Spleen (tissue), 11 donors: ENCODE data around the gene IFITM10. TPM values are rescaled to one million over a fixed set of nuclear protein-coding genes. Genes with fewer than 3 reads are reported as not detected.

ENCODE experiments used
- DNase-seq: peaks from one replicate; pipeline ENCODE4 v3.0.0-alpha.2; 2020
- H3K27ac ChIP-seq, 8 donors: fragments of 200-600 bp; sonication (generic) in 7 of 8; 1 replicate in 4 of 8; 2 replicates in 4 of 8; pipeline versions ENCODE4 v1.5.0 to v1.8.0; 2016 to 2021; ENCODE audit warnings: inconsistent platforms in 4 of 8, mild to moderate bottlenecking in 4 of 8, moderate library complexity in 1 of 8
- H3K27me3 ChIP-seq, 7 donors: fragments of 200-600 bp; sonication (generic) in 6 of 7; replicated peaks in 1 of 7; 1 replicate in 4 of 7; 2 replicates in 3 of 7; pipeline versions ENCODE4 v1.5.0 to v1.8.0; 2016 to 2021; ENCODE audit warnings: inconsistent platforms in 3 of 7, mild to moderate bottlenecking in 1 of 7
- H3K36me3 ChIP-seq, 6 donors: fragments of 200-600 bp; sonication (generic) in 5 of 6; 1 replicate in 4 of 6; 2 replicates in 2 of 6; pipeline versions ENCODE4 v1.5.0 to v1.8.0; 2016 to 2021; ENCODE audit warnings: inconsistent platforms in 2 of 6
- H3K4me1 ChIP-seq, 6 donors: fragments of 200-600 bp; sonication (generic) in 5 of 6; 1 replicate in 3 of 6; 2 replicates in 3 of 6; pipeline versions ENCODE4 v1.5.0 to v1.8.0; 2016 to 2021; ENCODE audit warnings: inconsistent platforms in 3 of 6
- H3K4me3 ChIP-seq, 8 donors: fragments of 200-600 bp; sonication (generic) in 7 of 8; 1 replicate in 4 of 8; 2 replicates in 4 of 8; pipeline versions ENCODE4 v1.5.0 to v1.8.0; 2016 to 2021; ENCODE audit warnings: inconsistent platforms in 4 of 8, mild to moderate bottlenecking in 4 of 8, moderate library complexity in 2 of 8
- H3K9me3 ChIP-seq, 8 donors: fragments of 200-600 bp; sonication (generic) in 7 of 8; 1 replicate in 4 of 8; 2 replicates in 4 of 8; pipeline versions ENCODE4 v1.5.0 to v1.8.0; 2016 to 2021; ENCODE audit warnings: inconsistent platforms in 4 of 8
- CTCF ChIP-seq, 11 experiments: fragments of 200-600 bp in 7 of 11; fragments of 450-650 bp in 4 of 11; sonication (generic) in 4 of 11; IDR thresholded peaks in 8 of 11; conservative IDR thresholded peaks in 3 of 11; 1 replicate in 7 of 11; 2 replicates in 4 of 11; pipeline versions ENCODE4 v1.4.0 to v1.8.0; 2016 to 2021; ENCODE audit warnings: antibody characterized with exemption in 11 of 11, inconsistent platforms in 4 of 11, mild to moderate bottlenecking in 1 of 11
- POLR2A ChIP-seq, 3 donors: fragments of 450-650 bp; IDR thresholded peaks; one replicate each; pipeline ENCODE4 v1.5.1; 2017; ENCODE audit warnings: antibody characterized with exemption in 3 of 3, mild to moderate bottlenecking in 1 of 3
- POLR2AphosphoS5 ChIP-seq, 3 donors: sonication (generic); formaldehyde crosslinking; IDR thresholded peaks; one replicate each; pipeline ENCODE4 v1.5.1; 2017; ENCODE audit warnings: antibody characterized with exemption in 3 of 3
- WGBS, 5 donors: extraction: QIAGEN DNeasy Blood & Tissue Kit in 3 of 5; methylation state at CpG; one replicate each; pipeline versions ENCODE4 v1.1.5 to v1.1.7; 2013 to 2018; 5-methylcytosine and 5-hydroxymethylcytosine counted together
- intact Hi-C: fragments of 100-400 bp; cut with DNase I; formaldehyde crosslinking; loops from one replicate; pipeline ENCODE4 v1.15.0; 2023; ENCODE audit warnings: low total_unique reads
- polyA plus RNA-seq, 3 donors: library from polyadenylated mRNA; stranded (reverse); fragments of 200-250 nt; gene quantifications; one replicate each; pipeline ENCODE4 v1.2.1, GENCODE V29; 2013
- total RNA-seq, 7 donors: library from RNA; depleted of rRNA in 3 of 7; stranded (reverse); fragments of >200 nt in 3 of 7; fragmentation: NEBNext Ultra II Directional in 4 of 7; extraction: Animal tissue kit (Norgen Biotek cat#: 25700) in 4 of 7; gene quantifications; one replicate each; pipeline versions ENCODE4 v1.1.0 to v1.2.1, GENCODE V29; 2016 to 2021
- donor health status: healthy with polysubstance abuse.
- donor health status: DM: no; HTN: no; CAD: no; lungs with moderate emphysema.
- donor health status: DM: no; HTN: no; CAD: no.
- donor health status: Bipolar disorder and iron deficiency.
- donor health status: healthy.
- donor health status: DM: no; HTN: no; CAD: no.
- donor health status: DM: yes; HTN: yes; CAD: no.

Gene IFITM10
- total and polyA plus RNA-seq, 10 donors: 0.80 to 41.6 (median 7.3) TPM

GRCh38 chr11:1744137-1744886 is 6.1 kb downstream of the IFITM10 start:
- peak overlapping the region in 5 of 8 donors; percentile 8 to 55 (median 41) for H3K27ac ChIP-seq
- 62 to 79% (median 75%) methylated on average over 22 to 23 of the region's 23 CpGs for WGBS, 5 donors
- peak; percentile 80 for DNase-seq
- H3K4me1 ChIP-seq: peaks cover 10 to 56% (median 43%) of the 10 kb centered on the region in 6 donors
- TF ChIP-seq POLR2AphosphoS5 (IDR thresholded peaks at IDR 0.05): peak in 1 of 3 donors; percentile 2
- TF ChIP-seq CTCF (IDR thresholded peaks at IDR 0.05 in 8 of 11, conservative IDR thresholded peaks at IDR 0.05 in 3 of 11): no peak
- TF ChIP-seq POLR2A (IDR thresholded peaks at IDR 0.05): no peak
- intact Hi-C loops: no loop called here
- peaks cover 0 to 18% (median 0%) of the 10 kb centered on the region in 6 donors for H3K36me3 ChIP-seq
- H3K9me3 ChIP-seq: no peaks in the 10 kb centered on the region
- peaks cover 0 to 16% (median 11%) of the 10 kb centered on the region in 7 donors for H3K27me3 ChIP-seq
- H3K4me3 ChIP-seq: no peak overlapping the region

GRCh38 chr11:1743585-1744136 is 6.7 kb downstream of the IFITM10 start:
- peak; percentile 44 for DNase-seq
- 84 to 91% (median 86%) methylated on average over 10 of the region's 10 CpGs for WGBS, 5 donors

GRCh38 chr11:1742869-1743584 is 7.4 kb downstream of the IFITM10 start:
- WGBS, 5 donors: 86 to 94% (median 92%) methylated on average over 3 of the region's 3 CpGs
- peaks cover 0 to 17% (median 0%) of the 10 kb centered on the region in 6 donors for H3K36me3 ChIP-seq
- no peak overlapping the region for H3K27ac ChIP-seq
- TF ChIP-seq POLR2AphosphoS5 (IDR thresholded peaks at IDR 0.05) (no peak), POLR2A (IDR thresholded peaks at IDR 0.05) (no peak), CTCF (IDR thresholded peaks at IDR 0.05 in 8 of 11, conservative IDR thresholded peaks at IDR 0.05 in 3 of 11) (no peak)
- H3K9me3 ChIP-seq: peaks cover 0 to 3% (median 0%) of the 10 kb centered on the region in 8 donors
- H3K27me3 ChIP-seq: peaks cover 0 to 4% (median 0%) of the 10 kb centered on the region in 7 donors
- DNase-seq: no peak
- intact Hi-C loops: no loop called here
- H3K4me3 ChIP-seq: no peak overlapping the region
- H3K4me1 ChIP-seq: peaks cover 10 to 43% (median 32%) of the 10 kb centered on the region in 6 donors

More at GRCh38 chr11:1743585-1744136, 6.7 kb downstream of the IFITM10 start:
- H3K9me3 ChIP-seq: no peaks in the 10 kb centered on the region
- H3K27me3 ChIP-seq: peaks cover 0 to 10% (median 4%) of the 10 kb centered on the region in 7 donors
- H3K4me3 ChIP-seq: no peak overlapping the region
- intact Hi-C loops: no loop called here
- H3K4me1 ChIP-seq: peaks cover 10 to 49% (median 37%) of the 10 kb centered on the region in 6 donors
- H3K27ac ChIP-seq: peak overlapping the region in 1 of 8 donors; percentile 55
- TF ChIP-seq CTCF (IDR thresholded peaks at IDR 0.05 in 8 of 11, conservative IDR thresholded peaks at IDR 0.05 in 3 of 11) (no peak), POLR2AphosphoS5 (IDR thresholded peaks at IDR 0.05) (peak in 2 of 3 donors; percentile 38 to 51)
- H3K36me3 ChIP-seq: peaks cover 0 to 18% (median 0%) of the 10 kb centered on the region in 6 donors
